ENCODE measurements around the gene PHAX.

GRCh38 chr5:126673477-126673876 is 72.7 kb downstream of the PHAX start:
- TF ChIP-seq, protein P1, sequence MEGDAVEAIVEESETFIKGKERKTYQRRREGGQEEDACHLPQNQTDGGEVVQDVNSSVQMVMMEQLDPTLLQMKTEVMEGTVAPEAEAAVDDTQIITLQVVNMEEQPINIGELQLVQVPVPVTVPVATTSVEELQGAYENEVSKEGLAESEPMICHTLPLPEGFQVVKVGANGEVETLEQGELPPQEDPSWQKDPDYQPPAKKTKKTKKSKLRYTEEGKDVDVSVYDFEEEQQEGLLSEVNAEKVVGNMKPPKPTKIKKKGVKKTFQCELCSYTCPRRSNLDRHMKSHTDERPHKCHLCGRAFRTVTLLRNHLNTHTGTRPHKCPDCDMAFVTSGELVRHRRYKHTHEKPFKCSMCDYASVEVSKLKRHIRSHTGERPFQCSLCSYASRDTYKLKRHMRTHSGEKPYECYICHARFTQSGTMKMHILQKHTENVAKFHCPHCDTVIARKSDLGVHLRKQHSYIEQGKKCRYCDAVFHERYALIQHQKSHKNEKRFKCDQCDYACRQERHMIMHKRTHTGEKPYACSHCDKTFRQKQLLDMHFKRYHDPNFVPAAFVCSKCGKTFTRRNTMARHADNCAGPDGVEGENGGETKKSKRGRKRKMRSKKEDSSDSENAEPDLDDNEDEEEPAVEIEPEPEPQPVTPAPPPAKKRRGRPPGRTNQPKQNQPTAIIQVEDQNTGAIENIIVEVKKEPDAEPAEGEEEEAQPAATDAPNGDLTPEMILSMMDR (IDR thresholded peaks at IDR 0.05; ENCODE audit: low read depth, low read length): no peak
- no peak for TF ChIP-seq EZH2phosphoT487 (IDR thresholded peaks at IDR 0.05; ENCODE audit: low read depth)
